ENCODE data around the gene GC. TPM values are rescaled to one million over a fixed set of nuclear protein-coding genes. Genes with fewer than 3 reads are reported as not detected.

The GC gene
- total and polyA plus RNA-seq, 7 experiments from 2014 or later: not detected

DNA sequence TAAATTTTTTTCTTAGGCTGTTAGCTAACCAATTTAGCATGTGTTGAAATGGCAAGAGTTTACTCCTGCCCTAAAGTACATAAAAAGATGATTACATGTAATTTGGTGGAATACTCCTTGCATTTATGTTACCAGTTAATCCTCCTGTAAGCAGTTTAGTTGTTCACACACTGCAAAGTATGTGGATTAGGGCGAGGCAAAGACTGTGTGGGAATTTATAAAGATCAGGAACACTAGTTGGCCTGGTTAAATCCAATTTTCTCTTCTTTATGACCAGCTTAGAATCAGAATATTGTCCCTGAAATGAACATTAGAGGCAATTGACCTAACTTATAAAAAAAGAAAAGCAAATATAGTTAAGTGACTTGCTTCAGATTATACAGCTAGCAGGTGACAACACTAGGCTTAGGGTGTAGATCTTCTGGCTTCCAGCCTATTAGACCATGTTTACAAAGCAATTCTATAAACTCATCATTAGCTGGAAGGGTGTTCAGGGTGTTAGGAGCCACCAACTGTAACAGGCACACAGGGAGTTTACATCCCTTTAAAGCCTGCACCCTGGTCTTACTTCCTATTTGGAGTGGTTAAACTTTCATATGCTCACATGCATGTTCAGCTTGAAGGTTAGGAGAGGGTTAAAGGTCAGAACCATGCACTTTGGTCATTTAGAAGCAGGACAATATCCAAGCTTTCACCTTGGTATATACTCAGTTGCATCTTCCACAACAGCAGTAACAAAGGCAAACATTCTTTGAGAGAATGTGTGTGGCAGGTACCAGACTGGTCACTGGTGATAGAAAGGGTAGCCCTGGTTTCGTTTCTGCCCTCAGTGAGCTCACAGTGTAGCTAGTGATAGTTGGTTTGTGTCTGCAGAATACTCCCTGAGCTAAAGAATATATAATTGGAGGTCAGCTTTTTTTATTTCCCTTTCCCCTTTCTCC is 72.6 kb downstream of the GC start:
- Mint-ChIP-seq H3K4me3 (no peak overlapping the region), H3K9me3 (no peaks in the 10 kb centered on the region), H3K36me3 (no peaks in the 10 kb centered on the region), H3K27ac (no peak overlapping the region), H3K27me3 (peaks cover 0 to 2% (median 0%) of the 10 kb centered on the region in 5 donors), H3K4me1 (no peaks in the 10 kb centered on the region)
- Histone ChIP-seq H3K4me3 (ENCODE audit: low read length) (no peak overlapping the region), H3K4me1 (ENCODE audit: control insufficient read depth in 2 of 2, insufficient read depth in 2 of 2, low read length in 2 of 2) (no peaks in the 10 kb centered on the region), H3K9me3 (ENCODE audit: control insufficient read depth in 2 of 3, low read length in 3 of 3) (no peaks in the 10 kb centered on the region), H3K36me3 (ENCODE audit: control insufficient read depth in 2 of 3, insufficient read depth in 3 of 3, low read length in 3 of 3) (no peaks in the 10 kb centered on the region), H3K27ac (ENCODE audit: low read depth, low read length) (no peak overlapping the region), H3K27me3 (ENCODE audit: control insufficient read depth in 2 of 2, insufficient read depth in 2 of 2, low read length in 2 of 2) (no peaks in the 10 kb centered on the region)
- no peak for ATAC-seq
- intact Hi-C loops (cut with micrococcal nuclease): loop anchor here in 1 of 2 donors (5.0 to 10.0 kb wide), 2 partner anchors 591 to 977 kb away; no protein-coding TSS in a partner anchor
- ChIA-PET CTCF (no interaction called here), POLR2A (no interaction called here)
- DNase-seq: no peak

DNA sequence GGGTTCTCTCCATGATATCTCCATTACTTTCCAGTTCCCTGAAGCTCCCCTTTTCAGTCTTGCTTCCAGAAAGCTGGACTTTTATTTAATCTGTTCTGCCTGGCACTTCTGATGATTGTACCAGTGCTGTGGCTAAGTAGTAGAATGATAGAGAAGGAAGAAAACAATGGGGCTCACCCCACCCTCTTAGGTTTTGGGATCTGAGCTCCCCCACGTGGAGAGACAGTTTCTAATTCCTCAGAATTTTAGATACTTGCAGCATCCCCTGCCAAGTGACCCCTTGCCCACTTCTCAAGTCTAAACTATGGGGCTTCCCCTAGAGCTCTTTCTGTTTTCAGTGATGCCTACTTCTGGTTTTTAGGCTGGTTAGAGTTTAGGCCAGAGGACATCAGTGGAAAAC is 73.9 kb downstream of the GC start:
- H3K27ac ChIP-seq (ENCODE audit: low read depth, low read length): no peak overlapping the region
- POLR2A ChIA-PET: no interaction called here
- no peaks in the 10 kb centered on the region for H3K9me3 Mint-ChIP-seq
- no peak overlapping the region for H3K4me3 ChIP-seq (ENCODE audit: low read length)
- no peaks in the 10 kb centered on the region for H3K4me1 Mint-ChIP-seq
- H3K27me3 ChIP-seq (ENCODE audit: control insufficient read depth in 2 of 2, insufficient read depth in 2 of 2, low read length in 2 of 2): no peaks in the 10 kb centered on the region
- ATAC-seq (no peak), DNase-seq (no peak)
- H3K4me3 Mint-ChIP-seq: no peak overlapping the region
- intact Hi-C loops (cut with micrococcal nuclease): loop anchor here in 1 of 2 donors (5.0 to 10.0 kb wide), 2 partner anchors 592 to 975 kb away; no protein-coding TSS in a partner anchor
- H3K4me1 ChIP-seq (ENCODE audit: control insufficient read depth in 2 of 2, insufficient read depth in 2 of 2, low read length in 2 of 2): no peaks in the 10 kb centered on the region
- H3K36me3 ChIP-seq (ENCODE audit: control insufficient read depth in 2 of 3, insufficient read depth in 3 of 3, low read length in 3 of 3): no peaks in the 10 kb centered on the region
- no peaks in the 10 kb centered on the region for H3K9me3 ChIP-seq (ENCODE audit: control insufficient read depth in 2 of 3, low read length in 3 of 3)
- CTCF ChIA-PET: no interaction called here
- no peak overlapping the region for H3K27ac Mint-ChIP-seq
- H3K36me3 Mint-ChIP-seq: no peaks in the 10 kb centered on the region
- peaks cover 0 to 2% (median 0%) of the 10 kb centered on the region in 5 donors for H3K27me3 Mint-ChIP-seq

DNA sequence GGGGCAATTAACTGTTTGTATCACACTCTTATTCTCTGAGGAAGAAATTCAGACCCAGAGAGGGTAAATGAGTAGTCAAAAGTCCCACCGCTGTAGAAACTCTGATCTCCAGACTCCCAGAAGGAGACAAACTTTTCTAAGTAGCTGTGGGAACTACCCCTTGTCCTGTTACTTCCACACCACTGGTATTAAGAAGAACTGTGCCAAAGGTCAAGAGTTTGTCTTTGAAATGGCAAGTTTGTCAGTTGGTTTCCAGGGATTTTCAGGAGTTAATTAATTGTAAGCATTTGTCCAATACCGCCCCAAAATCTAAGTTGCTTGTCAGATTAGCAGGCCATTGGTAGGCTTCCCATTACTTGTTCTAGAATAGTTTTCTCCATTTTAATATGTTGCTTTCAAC is 85.7 kb downstream of the GC start:
- DNase-seq (no peak), ATAC-seq (no peak)
- ChIA-PET CTCF (no interaction called here), POLR2A (no interaction called here)
- Mint-ChIP-seq H3K9me3 (no peaks in the 10 kb centered on the region), H3K4me1 (peaks cover 0 to 2% (median 0%) of the 10 kb centered on the region in 7 donors), H3K27ac (no peak overlapping the region), H3K4me3 (no peak overlapping the region), H3K27me3 (peaks cover 0 to 37% (median 22%) of the 10 kb centered on the region in 5 donors), H3K36me3 (no peaks in the 10 kb centered on the region)
- H3K4me3 ChIP-seq (ENCODE audit: low read length): no peak overlapping the region
- no peak overlapping the region for H3K27ac ChIP-seq (ENCODE audit: low read depth, low read length)
- intact Hi-C loops (cut with micrococcal nuclease): no loop called here
- H3K9me3 ChIP-seq (ENCODE audit: control insufficient read depth in 2 of 3, low read length in 3 of 3): no peaks in the 10 kb centered on the region
- no peaks in the 10 kb centered on the region for H3K36me3 ChIP-seq (ENCODE audit: control insufficient read depth in 2 of 3, insufficient read depth in 3 of 3, low read length in 3 of 3)
- no peaks in the 10 kb centered on the region for H3K27me3 ChIP-seq (ENCODE audit: control insufficient read depth in 2 of 2, insufficient read depth in 2 of 2, low read length in 2 of 2)
- no peaks in the 10 kb centered on the region for H3K4me1 ChIP-seq (ENCODE audit: control insufficient read depth in 2 of 2, insufficient read depth in 2 of 2, low read length in 2 of 2)

DNA sequence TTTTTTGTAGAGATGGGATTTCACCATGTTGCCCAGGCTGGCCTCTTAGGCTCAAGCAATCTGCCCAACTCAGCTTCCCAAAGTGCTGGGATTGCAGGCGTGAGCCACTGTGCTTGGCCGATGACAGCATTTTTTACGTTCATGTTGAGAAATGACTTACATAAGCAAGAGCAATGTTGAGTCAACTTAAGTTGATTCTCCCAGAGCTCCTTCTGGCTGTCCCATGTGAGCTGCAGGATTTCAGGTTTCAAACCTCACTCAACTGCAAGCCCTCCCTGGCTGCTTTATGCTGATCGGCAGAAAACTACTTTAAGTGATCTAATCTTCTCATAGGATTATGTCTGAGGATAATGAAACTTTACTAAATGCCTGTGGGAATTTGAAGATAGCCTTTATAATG is 86.8 kb downstream of the GC start:
- H3K4me3 ChIP-seq (ENCODE audit: low read length): no peak overlapping the region
- H3K36me3 Mint-ChIP-seq: no peaks in the 10 kb centered on the region

DNA sequence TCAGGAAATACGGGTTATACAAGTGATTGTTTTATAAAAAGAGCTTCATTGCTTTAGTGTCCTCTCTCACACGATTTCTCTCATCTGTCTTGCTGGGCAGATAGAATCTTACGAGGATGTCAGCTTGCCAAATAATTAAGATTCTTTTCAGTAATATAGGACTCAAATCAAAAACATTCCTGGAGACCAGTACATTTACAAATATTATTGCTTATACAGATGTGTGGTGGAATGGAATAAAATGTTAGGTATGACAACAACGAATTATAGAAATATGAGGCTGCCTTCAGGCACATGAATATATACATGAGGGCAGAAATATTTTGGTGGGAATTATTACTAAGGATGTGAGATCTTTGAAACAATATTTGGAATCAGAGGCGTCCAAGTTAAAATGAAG is 88.9 kb downstream of the GC start:
- H3K27ac Mint-ChIP-seq: no peak overlapping the region
- intact Hi-C loops (cut with micrococcal nuclease): no loop called here
- no peaks in the 10 kb centered on the region for H3K36me3 ChIP-seq (ENCODE audit: control insufficient read depth in 2 of 3, insufficient read depth in 3 of 3, low read length in 3 of 3)
- H3K9me3 Mint-ChIP-seq: peaks cover 0 to 2% (median 0%) of the 10 kb centered on the region in 11 donors
- H3K36me3 Mint-ChIP-seq: no peaks in the 10 kb centered on the region
- H3K27me3 Mint-ChIP-seq: peaks cover 0 to 36% (median 24%) of the 10 kb centered on the region in 5 donors
- no peaks in the 10 kb centered on the region for H3K4me1 ChIP-seq (ENCODE audit: control insufficient read depth in 2 of 2, insufficient read depth in 2 of 2, low read length in 2 of 2)
- H3K9me3 ChIP-seq (ENCODE audit: control insufficient read depth in 2 of 3, low read length in 3 of 3): no peaks in the 10 kb centered on the region
- H3K4me3 ChIP-seq (ENCODE audit: low read length): no peak overlapping the region
- H3K27ac ChIP-seq (ENCODE audit: low read depth, low read length): no peak overlapping the region
- no peaks in the 10 kb centered on the region for H3K27me3 ChIP-seq (ENCODE audit: control insufficient read depth in 2 of 2, insufficient read depth in 2 of 2, low read length in 2 of 2)
- no peak overlapping the region for H3K4me3 Mint-ChIP-seq
- DNase-seq (no peak), ATAC-seq (no peak)
- CTCF ChIA-PET: no interaction called here
- POLR2A ChIA-PET: no interaction called here
- H3K4me1 Mint-ChIP-seq: peaks cover 0 to 2% (median 0%) of the 10 kb centered on the region in 7 donors

More for the DNA sequence above, 86.8 kb downstream of the GC start:
- Mint-ChIP-seq H3K4me3 (no peak overlapping the region), H3K27me3 (peaks cover 0 to 37% (median 22%) of the 10 kb centered on the region in 5 donors), H3K4me1 (peaks cover 0 to 2% (median 0%) of the 10 kb centered on the region in 7 donors), H3K27ac (no peak overlapping the region), H3K9me3 (no peaks in the 10 kb centered on the region)
- DNase-seq: no peak
- Histone ChIP-seq H3K4me1 (ENCODE audit: control insufficient read depth in 2 of 2, insufficient read depth in 2 of 2, low read length in 2 of 2) (no peaks in the 10 kb centered on the region), H3K27ac (ENCODE audit: low read depth, low read length) (no peak overlapping the region), H3K27me3 (ENCODE audit: control insufficient read depth in 2 of 2, insufficient read depth in 2 of 2, low read length in 2 of 2) (no peaks in the 10 kb centered on the region), H3K9me3 (ENCODE audit: control insufficient read depth in 2 of 3, low read length in 3 of 3) (no peaks in the 10 kb centered on the region), H3K36me3 (ENCODE audit: control insufficient read depth in 2 of 3, insufficient read depth in 3 of 3, low read length in 3 of 3) (no peaks in the 10 kb centered on the region)
- ChIA-PET CTCF (no interaction called here), POLR2A (no interaction called here)
- intact Hi-C loops (cut with micrococcal nuclease): no loop called here
- no peak for ATAC-seq

DNA sequence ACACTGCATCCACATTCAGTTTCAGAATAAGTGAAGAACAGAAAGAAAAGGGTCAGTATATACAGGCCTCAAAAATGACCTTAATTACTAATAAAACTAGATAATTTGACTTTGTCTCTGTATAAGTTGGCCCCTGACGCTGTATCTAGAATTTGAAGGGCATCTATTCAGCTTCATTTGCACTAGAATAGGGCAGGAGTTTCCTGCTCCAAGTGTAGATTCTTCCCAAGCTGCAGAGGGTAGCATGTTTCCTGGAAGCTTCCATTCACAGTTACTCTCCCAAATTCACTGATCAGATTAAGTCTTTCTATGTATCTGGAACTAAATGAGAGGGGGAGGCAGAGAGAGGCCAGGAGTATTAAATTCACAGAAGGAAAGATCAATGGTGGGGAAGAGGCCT is 90.9 kb downstream of the GC start:
- ATAC-seq (no peak), DNase-seq (no peak)
- Mint-ChIP-seq H3K4me1 (peaks cover 0 to 2% (median 0%) of the 10 kb centered on the region in 7 donors), H3K36me3 (no peaks in the 10 kb centered on the region), H3K9me3 (peaks cover 0 to 2% (median 0%) of the 10 kb centered on the region in 11 donors), H3K27me3 (peaks cover 0 to 48% (median 38%) of the 10 kb centered on the region in 5 donors), H3K4me3 (no peak overlapping the region), H3K27ac (no peak overlapping the region)
- no peaks in the 10 kb centered on the region for H3K36me3 ChIP-seq (ENCODE audit: control insufficient read depth in 2 of 3, insufficient read depth in 3 of 3, low read length in 3 of 3)
- CTCF ChIA-PET: no interaction called here
- H3K4me3 ChIP-seq (ENCODE audit: low read length): no peak overlapping the region
- no peaks in the 10 kb centered on the region for H3K27me3 ChIP-seq (ENCODE audit: control insufficient read depth in 2 of 2, insufficient read depth in 2 of 2, low read length in 2 of 2)
- H3K9me3 ChIP-seq (ENCODE audit: control insufficient read depth in 2 of 3, low read length in 3 of 3): no peaks in the 10 kb centered on the region
- no peak overlapping the region for H3K27ac ChIP-seq (ENCODE audit: low read depth, low read length)
- POLR2A ChIA-PET: no interaction called here
- intact Hi-C loops (cut with micrococcal nuclease): no loop called here
- H3K4me1 ChIP-seq (ENCODE audit: control insufficient read depth in 2 of 2, insufficient read depth in 2 of 2, low read length in 2 of 2): no peaks in the 10 kb centered on the region

DNA sequence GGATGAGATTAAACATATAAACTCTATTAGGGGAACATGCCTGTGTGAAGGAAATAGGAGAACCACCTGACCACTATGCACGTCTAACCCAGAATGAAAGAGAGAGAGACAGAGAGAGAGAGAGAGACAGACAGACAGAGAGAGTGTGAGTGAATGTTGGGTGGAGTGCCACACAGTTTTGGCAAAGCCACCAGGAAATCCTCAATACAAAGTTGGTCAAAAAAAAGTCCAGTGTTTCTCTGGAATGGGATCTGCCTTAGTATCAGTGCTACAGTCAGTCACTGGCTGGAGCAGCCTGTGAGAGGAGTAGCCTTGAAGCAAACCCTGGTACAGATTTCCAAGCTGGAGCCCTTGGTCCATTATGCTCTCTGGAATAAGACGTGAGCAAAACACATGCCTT is 91.7 kb downstream of the GC start:
- ATAC-seq (no peak), DNase-seq (no peak)
- Mint-ChIP-seq H3K27me3 (peaks cover 0 to 52% (median 34%) of the 10 kb centered on the region in 5 donors), H3K9me3 (peaks cover 0 to 2% (median 0%) of the 10 kb centered on the region in 11 donors), H3K27ac (no peak overlapping the region), H3K4me3 (no peak overlapping the region), H3K4me1 (peaks cover 0 to 2% (median 0%) of the 10 kb centered on the region in 7 donors), H3K36me3 (no peaks in the 10 kb centered on the region)
- POLR2A ChIA-PET: no interaction called here
- Histone ChIP-seq H3K9me3 (ENCODE audit: control insufficient read depth in 2 of 3, low read length in 3 of 3) (no peaks in the 10 kb centered on the region), H3K4me1 (ENCODE audit: control insufficient read depth in 2 of 2, insufficient read depth in 2 of 2, low read length in 2 of 2) (no peaks in the 10 kb centered on the region), H3K36me3 (ENCODE audit: control insufficient read depth in 2 of 3, insufficient read depth in 3 of 3, low read length in 3 of 3) (no peaks in the 10 kb centered on the region), H3K27me3 (ENCODE audit: control insufficient read depth in 2 of 2, insufficient read depth in 2 of 2, low read length in 2 of 2) (no peaks in the 10 kb centered on the region), H3K27ac (ENCODE audit: low read depth, low read length) (no peak overlapping the region), H3K4me3 (ENCODE audit: low read length) (no peak overlapping the region)
- intact Hi-C loops (cut with micrococcal nuclease): no loop called here
- CTCF ChIA-PET: no interaction called here
